SKM-1 treated with dmso at 0.1 percent for 144 hours (cell line): ENCODE results near the gene ASTL.
A peak's percentile ranks its signal among the peaks of the same experiment; 100 is the strongest.
"Not testable (repeated sequence)": the region's sequence is repeated elsewhere in the genome, so short reads cannot be mapped to it uniquely, and the experiment has no call there.

Experiments
- DNase-seq: peaks from one replicate; lab custom pipeline; 2025; ENCODE audit not compliant: unreplicated experiment; lab: John Stamatoyannopoulos, UW

ASTL gene

DNA sequence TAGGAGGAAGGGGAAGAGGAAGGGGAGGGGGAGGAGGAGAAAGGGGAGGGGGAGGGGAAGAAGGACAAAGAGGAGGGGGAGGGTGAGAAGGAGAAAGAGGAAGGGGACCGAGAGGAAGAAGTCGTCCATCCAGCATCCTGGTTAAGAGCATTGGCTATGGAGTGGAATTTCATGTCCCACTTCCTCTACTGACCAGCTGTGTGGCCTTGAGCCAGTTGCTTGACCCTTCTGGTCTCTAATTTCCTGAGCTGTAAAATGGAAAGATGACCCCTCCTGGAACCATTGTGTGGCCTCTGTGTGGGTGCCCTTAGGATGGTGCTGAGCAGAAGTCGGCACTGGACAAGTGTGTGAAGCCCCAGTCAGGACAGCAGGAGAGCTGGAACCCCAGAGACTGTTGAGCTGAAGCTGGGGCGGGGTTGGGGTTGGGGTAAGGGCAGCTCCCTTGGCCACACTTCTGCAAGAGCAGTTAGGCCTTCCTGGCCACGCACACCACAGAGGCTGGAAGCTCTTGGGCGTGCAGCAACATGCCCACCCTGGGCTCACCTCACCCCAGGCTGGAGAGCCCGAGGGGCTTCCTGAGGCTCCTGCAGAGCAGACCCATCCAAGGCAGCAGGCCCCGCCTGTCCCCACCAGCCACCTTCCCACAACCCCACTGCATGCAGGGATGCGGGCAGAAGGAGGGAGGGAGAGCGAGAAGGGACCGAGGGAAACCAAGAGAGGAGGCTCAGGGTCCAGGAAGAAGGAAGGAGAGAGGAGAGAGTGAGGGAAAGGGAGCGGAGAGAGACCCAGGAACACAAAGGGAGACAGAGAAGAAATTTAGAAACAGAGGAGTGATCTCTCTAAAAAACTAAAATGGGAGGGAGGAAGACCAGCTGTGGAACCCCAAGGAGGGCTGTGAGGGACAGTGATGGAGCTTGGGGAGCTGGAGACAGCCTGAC, 38.2 kb downstream of the ASTL start:
- DNase-seq: peak; percentile 43

DNA sequence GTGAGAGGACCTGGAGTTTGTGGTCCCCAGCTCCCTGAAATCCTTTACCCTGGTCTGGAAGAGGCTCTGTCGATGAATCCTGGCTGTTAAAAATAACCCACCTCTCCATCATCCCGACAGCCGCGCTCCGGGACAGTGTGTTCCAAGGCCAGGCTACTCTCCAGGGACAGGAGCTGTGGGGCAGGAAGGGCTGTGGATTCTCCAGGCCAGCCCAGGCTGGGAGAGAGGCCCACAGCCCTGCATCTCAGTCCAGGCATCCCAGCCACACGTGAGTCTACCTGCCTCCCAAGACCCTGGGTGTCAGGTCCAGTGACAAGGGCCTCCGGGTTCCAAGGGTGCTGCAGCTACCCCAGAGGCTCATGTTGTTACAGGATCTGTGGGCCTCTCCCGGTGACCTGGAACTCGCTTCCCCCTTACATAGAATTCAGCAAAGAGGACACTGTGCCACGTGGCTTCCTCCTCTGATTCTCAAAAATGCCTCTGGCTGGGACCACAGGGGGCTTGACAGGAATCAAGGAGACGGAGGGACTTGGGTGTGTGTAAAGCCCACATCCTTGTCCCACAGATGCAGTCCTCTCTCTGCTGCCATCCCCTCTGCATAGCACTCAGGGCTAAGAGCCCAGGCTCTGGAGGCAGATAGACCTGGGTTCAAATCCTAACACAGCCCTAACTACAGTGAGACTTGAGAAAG, 39.3 kb downstream of the ASTL start:
- no peak for DNase-seq

DNA sequence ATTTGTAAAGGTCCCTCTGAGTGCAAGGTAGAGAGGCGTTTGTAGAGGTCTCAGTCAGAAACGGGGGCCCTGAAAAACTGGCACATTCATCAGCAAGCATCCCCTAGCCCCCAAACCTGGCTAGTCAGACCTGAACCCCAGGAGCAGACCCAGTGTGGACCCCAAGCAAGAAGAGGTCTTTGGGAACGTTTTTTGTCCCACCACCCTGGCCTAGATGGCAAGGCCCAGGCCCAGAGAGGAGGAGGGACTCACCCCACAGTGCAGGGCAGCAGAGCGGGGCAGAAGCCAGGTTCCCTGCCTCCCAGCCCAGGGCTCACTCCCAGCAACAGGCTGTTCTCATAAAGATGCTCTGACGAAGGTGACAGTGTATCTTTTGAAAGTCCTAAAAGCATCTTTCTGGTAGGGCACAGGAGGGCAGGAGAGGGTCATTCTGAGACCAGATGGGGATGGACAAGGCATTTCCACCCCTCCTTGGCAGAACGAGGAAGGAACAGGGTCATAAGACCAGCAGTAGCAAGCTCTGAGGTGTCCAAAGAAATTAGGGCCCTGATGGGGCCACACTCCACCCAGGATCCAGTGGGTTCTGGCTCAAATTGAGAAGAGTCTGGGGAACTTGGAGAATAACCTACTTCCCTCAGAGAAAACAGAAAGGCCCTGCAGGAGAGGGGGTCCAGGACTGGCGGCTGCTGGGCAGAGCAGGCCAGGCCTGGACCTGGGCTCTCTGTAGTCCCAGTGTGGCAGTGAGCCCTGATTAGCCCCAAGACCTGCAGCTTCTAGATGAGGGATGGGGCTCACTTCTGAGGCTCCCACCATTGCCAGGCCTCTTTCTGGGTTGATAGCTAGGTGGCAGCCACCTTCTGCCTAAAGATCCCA, 40.1 kb downstream of the ASTL start:
- no peak for DNase-seq

DNA sequence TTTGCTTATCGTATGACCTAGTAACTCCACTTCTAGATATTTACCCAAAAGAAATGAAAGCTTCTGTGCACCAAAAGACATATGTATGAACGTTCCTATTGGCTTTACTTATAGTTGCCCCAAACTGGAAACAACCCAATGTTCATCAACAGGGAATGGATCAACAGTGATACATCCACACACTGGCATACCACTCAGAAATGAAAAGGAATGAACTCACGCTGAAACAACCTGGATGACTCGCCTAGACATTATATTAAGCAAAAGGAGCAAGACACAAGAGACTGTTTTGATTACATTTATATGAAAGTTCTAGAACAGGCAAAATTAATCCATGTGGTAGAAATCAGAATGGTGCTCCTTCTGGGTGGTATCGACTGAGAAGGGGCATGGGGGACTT, 40.9 kb downstream of the ASTL start:
- no peak for DNase-seq

DNA sequence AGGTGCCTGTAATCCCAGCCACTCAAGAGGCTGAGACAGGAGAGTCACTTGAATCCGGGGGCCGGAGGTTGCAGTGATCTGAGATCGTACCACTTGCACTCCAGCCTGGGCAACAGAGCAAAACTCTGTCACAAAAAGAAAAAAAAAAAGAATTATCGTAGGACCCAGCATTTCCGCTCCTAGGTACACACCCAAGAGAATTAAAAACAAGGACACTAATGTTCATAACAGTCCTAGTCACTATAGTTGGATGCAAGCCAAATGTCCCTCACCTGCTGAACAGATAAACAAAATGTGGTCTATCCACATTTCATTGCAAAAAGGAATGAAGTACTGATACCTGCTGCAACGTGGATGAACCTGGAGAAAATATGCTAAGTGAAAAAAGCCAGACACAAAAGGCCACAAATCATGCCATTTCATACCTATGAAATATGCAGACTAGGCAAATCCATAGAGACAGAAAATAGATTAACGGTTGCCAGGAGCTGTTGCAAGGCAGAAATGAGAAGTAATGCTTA, 43.1 kb downstream of the ASTL start:
- DNase-seq: no peak

DNA sequence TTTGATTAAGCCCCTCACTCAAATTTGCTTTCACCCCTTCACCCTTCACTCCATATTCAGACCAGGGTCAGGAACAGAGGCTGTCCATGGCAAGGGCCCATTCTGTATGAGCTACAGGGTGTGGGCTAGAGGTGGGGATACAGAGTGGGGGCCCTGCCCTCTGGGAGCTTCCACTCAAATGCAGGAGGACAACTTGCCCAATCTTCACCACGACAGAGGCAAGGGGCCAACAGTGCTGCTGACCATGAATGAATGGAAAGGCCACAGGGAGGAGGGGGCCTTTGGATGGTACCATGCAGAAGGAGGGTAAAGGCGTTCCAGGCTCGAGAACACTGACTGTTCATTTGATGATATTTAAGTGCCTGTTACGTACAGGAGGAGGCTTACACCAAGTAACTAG, 44.8 kb downstream of the ASTL start:
- DNase-seq: no peak

DNA sequence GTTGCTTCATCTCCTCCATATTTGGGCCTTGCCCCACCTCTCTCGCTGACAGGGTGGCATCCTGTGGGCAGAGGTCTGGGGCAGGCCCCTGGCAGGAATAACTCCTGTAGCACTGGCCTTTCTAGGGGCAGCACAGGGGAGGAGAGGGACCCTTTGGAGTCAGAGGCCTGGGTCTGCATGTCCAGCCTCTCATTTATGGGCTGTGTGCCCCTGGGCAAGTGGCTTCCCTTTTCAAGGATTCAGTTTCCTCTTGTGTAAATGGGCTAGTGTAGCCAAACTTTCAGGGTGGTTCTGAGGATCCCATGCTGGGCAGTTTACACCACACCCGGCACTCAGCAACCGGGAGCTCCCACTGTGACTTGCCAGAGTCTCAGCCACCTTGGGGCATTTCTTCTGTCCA, 45.4 kb downstream of the ASTL start:
- no peak for DNase-seq

DNA sequence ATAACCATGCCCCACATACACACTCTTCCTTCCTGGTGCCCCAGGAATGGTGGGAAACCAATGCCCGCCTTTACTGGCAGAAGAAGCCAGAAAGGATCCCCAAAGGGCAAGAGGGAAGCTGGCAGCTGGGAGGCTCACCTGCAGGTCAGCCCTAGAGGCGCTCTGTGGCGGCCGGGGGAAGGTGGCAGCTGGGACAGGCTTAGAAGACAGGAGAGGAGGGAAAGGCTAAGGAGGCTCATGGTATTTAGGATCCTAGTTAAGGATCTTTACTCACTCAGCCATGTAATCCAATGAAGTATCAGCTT, 45.8 kb downstream of the ASTL start:
- DNase-seq: no peak

DNA sequence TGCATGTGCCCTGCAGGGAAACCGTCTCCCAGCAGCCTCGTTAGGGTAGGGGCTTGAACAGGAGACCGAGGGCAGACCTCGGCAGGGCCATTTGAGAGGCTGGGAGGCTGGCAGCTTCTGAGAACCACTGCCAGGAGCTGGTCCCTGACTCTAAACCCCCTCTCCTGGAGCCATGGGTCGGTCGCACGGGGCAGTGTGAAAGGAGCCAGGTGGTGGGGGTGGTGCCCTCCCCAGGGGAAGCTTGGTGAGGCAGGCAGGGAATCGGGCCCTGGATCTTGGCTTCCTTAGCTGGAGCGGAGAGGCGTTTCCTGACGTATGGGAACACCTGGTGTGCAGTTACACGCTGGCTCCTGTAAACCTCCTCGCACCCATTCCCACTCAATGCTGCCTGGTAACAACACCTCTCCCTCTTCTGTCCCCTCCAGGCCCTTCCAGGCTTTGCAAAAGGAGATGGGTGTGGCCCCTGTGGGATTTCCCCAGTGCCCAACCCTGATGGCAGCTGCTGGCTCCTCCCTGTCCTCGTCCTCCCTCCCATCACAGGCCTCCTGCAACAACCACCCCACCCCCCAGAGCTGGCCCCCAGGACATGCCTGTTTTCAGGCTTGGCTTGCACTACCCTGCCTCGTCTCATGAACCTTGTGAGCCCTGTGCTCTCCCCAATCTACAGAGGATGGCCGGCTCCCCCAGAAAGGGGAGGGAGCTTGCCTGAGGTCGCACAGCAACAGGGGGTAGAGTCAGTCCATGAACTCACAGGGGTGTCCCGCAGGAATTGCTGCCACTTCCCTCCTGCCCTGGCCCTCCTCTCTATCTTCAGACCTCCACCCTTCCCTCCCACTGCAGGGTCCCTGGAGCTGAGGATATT, 46.4 kb downstream of the ASTL start:
- no peak for DNase-seq

DNA sequence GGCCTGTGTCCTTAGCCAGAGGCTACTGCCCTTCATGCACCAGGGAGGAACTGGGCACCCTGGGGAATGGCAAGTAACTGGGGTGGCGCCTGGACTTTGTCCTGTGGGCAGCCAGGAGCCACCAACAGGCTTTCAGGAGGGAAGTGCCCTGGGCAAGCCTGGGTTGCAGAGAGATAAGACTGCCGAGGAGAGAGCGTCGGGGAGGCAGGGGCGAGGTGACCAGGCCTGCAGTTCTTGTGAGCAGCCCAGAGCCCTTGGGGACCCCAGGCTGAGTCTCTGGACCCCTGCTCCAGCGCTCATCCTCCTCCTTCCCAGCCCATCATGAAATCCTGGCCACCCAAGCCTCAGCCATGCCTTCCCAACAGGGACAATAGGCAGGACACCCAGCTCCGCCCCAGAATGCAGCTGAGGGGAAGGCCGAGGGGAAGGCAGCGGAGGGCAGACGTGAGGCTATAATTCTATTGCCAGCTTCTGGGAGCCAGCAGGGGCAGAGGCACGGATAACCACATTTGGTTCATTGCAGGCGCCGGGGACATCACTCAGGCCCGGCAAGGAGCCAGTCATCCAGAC, 47.1 kb downstream of the ASTL start:
- DNase-seq: no peak

DNA sequence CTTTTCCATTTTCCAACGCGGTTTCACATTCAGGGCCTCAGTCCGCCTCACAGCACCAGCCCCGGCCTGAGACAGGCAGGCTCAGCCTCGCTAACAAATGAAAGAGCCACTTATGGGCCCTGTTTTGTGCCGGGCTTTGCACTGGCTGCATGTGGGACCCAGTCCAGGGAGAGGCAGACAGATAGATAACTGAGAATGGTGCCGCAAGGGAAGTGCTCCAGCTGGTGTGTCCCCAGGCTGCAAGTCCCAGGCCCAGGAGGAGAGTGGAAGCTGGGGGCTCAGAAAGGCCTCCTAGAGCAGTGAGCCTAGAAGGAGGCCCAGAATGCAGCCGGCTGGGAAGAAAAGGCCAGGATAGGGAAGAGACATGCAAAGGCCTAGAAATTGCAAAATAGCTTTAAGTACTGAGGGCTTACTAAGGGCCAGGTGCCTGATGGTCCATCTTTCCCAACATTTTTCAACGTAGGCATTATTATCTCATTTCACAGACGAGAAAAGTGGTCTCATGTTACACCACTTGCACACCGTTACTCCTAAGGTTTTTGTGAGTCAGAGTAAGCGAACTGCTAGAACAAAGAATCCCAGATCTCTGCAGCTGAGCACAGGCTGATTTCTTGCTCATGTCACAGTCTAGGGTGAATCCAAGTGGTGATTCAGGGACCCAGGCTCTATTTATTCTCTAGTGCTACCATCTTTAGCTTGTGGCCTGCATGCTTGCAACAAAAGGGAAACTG, 47.9 kb downstream of the ASTL start:
- DNase-seq: no peak

DNA sequence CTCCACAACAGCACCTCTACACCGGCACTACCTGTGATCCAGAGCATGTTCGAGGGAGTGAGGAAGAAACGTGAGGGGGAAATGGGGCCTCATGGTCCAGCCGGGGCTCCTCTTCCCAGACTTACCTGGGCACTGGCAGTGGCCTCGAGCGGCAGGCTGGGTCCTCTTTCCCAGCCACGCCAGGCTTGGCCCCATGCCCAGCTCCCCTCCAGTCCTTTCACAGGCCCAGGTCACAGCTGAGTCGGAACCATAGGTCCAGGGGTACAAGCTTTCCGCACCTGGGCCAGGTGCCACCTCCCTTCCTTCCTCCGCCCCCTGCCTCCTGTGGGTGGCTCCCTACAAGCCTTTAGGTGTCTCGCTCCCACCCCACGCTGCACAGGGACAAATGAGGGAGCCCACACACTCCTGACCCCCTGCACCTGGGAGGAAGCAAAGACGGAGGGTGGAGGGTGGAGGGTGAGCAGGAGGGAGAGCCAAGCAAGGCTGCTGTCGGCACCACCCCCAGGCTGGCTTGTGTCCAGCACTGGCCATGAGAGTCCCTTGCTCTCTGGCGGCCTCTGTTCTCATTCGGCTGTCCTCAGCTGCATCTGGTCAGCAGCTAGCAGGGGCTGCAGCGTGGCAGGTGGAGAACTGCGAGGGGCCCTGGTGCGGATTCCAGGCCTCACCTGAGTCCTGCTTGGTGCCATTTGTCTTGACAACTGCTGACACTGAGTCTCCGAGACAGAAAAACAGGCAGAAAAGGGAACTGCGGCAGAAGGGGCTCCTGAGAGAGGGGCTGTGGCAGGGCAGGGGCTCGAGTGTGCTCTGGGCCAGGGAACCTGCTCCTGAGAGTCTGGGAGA, 48.7 kb downstream of the ASTL start:
- no peak for DNase-seq

DNA sequence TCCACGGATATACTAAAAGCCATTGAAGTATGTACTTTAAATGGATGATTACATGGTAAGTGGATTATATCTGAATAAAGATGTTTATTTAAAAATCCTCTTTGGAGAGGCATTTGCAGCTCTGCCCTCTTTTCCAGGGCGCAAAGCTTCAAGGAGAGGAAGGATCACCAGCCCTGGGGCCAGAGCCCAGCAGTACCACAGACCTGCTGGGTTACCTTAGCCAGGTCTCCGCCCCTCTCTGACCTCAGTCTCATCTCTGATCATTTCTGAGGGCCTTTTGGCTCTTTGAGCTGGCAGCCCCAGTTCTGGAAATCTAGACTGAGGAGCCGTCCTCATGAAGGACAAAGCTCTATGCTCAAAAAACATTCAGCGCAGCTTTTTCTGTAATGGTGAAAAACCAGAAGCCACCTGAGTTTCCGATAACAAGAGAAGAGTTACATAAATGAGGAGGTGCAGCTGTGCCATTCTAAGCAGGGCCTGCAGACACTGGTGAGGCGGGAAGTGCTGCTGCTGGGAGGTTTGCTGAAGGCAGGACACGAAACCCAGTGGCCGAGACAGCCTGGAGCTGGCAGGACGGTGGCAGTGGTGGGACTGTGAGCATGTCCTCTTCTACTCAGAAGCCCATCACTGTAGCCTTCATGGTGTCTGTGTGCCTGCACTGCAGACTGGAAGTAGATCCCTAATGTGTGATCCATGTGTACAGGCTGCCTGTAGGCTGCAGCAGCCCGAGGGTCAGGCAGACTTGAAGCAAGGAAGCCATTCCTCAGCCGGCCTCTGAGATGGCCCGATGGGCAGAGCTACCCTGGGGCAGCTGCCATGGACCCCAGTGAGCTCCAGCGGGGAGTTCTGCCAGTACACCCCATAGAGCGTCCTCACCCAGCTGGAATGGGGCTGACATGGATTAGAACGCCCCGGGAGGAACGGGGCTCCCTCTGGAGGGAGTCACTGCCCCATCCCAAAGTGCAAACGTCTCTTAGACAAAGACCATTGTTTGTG, 49.7 kb downstream of the ASTL start:
- DNase-seq: no peak

DNA sequence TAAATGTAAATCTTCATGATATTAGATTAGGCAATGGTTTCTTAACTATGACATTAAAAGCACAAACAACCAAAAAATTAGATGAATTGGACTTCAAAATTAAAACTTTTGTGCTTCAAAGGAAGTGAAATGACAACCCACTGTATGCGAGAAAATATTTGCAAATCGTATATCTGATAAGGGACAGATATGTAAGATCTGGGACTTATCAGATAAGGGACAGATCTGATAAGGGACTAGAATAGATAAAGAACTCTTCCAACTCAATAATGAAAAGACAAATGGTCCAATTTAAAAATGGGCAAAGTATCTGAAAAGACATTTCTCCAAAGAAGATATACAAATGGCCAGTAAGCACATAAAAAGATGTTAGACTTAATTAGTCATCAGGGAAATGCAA, 51.2 kb downstream of the ASTL start:
- DNase-seq: no peak

DNA sequence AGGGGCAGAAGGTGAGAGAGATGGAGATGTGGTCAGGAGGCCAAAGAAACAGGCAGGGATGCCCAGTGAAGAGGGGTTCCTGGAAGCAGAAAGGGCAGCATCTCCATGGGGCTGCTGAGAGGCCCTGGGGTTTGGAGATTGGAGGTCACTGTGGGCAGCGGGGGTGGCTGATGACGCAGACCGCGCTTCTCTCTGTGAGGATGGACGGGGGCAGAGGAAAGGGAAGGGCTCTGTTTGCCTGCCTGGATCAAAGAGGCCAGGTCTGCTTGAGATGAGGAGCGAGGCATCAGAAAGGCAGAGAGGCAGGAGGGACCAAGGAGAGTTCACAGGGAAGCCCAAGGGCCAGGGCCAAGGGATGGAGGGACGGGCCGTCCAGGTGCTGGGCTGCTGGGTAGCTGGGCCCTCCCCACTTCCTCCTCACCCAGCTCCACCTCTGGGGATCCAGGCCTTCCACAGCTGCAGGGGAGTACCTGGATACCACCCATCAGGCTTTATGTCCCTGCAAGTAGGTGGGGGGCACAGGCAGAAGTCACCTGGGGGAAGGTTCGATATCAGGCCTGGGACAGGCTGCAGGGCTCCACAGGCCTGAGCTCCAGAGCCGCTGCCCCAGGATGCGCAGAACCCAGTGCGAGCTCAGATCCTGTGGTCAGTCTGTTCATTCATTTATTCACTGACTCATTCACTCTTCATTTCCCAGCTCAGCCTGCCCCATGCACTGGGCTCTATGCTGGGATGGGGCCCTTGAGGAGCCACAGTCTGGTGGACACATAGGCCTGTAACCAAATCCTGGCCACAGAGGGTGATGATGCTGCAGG, 52.6 kb downstream of the ASTL start:
- no peak for DNase-seq

DNA sequence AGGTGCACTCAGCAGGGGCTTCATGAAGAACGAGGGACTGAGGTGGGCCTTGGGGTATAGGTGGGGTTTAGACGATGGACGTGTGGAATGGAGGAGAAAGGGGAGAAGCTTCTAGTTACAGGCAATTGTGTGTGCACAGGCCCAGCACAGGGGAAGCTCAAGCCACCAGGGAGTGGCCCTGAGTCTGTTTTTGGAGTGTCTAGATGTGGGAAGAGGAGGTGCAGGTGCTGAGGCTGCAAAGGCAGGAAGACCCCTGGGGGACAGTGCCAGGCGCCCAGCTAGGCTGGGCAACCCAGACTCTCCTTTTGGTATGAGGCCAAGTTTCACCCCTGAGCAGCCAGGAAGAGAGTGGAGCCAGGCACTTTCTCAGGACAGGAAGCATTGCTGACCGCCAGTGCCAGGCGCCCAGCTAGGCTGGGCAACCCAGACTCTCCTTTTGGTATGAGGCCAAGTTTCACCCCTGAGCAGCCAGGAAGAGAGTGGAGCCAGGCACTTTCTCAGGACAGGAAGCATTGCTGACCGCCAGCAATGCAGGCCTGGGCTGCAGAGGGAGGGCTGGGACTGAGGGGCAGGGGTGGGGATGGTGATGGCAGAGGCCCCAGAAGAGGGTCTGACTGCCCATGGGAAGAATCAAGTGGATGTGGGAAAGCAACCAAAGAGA, 53.3 kb downstream of the ASTL start:
- DNase-seq: not testable (repeated sequence)
